Uterus (tissue), 4 donors: Measurements from ENCODE around the gene HES4. TPM values are rescaled to one million over a fixed set of nuclear protein-coding genes. Genes with fewer than 3 reads are reported as not detected.
"Not testable (repeated sequence)": the region's sequence is repeated elsewhere in the genome, so short reads cannot be mapped to it uniquely, and the experiment has no call there.

ENCODE experiments used
- DNase-seq, 2 donors: peaks; one replicate each; pipeline ENCODE4 v3.0.0-alpha.2; 2019 to 2020
- H3K27ac ChIP-seq, 2 donors: fragments of 200-600 bp; sonication (generic); 1 replicate in 1 of 2; 2 replicates in 1 of 2; pipeline ENCODE4 v1.5.1; 2016 to 2018
- H3K27me3 ChIP-seq, 2 donors: fragments of 200-600 bp; sonication (generic); one replicate each; pipeline ENCODE4 v1.5.1; 2018 to 2019; ENCODE audit warnings: control low read depth in 1 of 2
- H3K36me3 ChIP-seq, 2 donors: fragments of 200-600 bp; sonication (generic); one replicate each; pipeline ENCODE4 v1.5.1; 2019; ENCODE audit warnings: control low read depth in 1 of 2
- H3K4me1 ChIP-seq, 2 donors: fragments of 200-600 bp; sonication (generic); one replicate each; pipeline ENCODE4 v1.5.1; 2018 to 2019; ENCODE audit warnings: control low read depth in 1 of 2
- H3K4me3 ChIP-seq, 2 donors: fragments of 200-600 bp; sonication (generic); 1 replicate in 1 of 2; 2 replicates in 1 of 2; pipeline ENCODE4 v1.5.1; 2018 to 2019; ENCODE audit warnings: mild to moderate bottlenecking in 1 of 2
- H3K9me3 ChIP-seq, 2 donors: fragments of 200-600 bp; sonication (generic); one replicate each; pipeline ENCODE4 v1.5.1; 2019; ENCODE audit warnings: control low read depth in 1 of 2
- CTCF ChIP-seq, 4 experiments: fragments of 200-600 bp in 2 of 4; fragments of 450-650 bp in 2 of 4; sonication (generic) in 2 of 4; IDR thresholded peaks; one replicate each; pipeline ENCODE4 v1.5.1; 2016 to 2019; ENCODE audit warnings: antibody characterized with exemption in 4 of 4, mild to moderate bottlenecking in 2 of 4, moderate library complexity in 1 of 4
- POLR2A ChIP-seq, 2 donors: fragments of 450-650 bp; IDR thresholded peaks; one replicate each; pipeline ENCODE4 v1.6.1; 2016; ENCODE audit warnings: antibody characterized with exemption in 2 of 2, mild to moderate bottlenecking in 1 of 2, moderate library complexity in 1 of 2
- intact Hi-C: fragments of 100-400 bp; cut with DNase I; formaldehyde crosslinking; loops from one replicate; pipeline ENCODE4 v1.15.1; 2023; ENCODE audit warnings: low total_unique reads
- total RNA-seq, 4 donors: library from RNA; depleted of rRNA in 3 of 4; stranded (reverse); fragments of >200 nt in 3 of 4; gene quantifications; one replicate each; pipeline versions ENCODE4 v1.1.0 to v1.2.4, GENCODE V29; 2014 to 2023
- donor health status: DM: yes; HTN: yes; CAD: no.

HES4 gene
- total RNA-seq, 4 donors from 2014 or later: 19.6 to 41.0 (median 36.3) TPM

- intact Hi-C loops: loop anchor here (5.0 kb wide), 1 partner anchor 33 kb away; no protein-coding TSS in a partner anchor
- H3K27ac ChIP-seq: no peak overlapping the region
- no peak overlapping the region for H3K4me3 ChIP-seq
- TF ChIP-seq CTCF (IDR thresholded peaks at IDR 0.05) (no peak), POLR2A (IDR thresholded peaks at IDR 0.05) (no peak)
- H3K4me1 ChIP-seq: peaks cover 0 to 19% of the 10 kb centered on the region in 2 donors
- DNase-seq: no peak
- H3K9me3 ChIP-seq: no peaks in the 10 kb centered on the region
- H3K36me3 ChIP-seq: no peaks in the 10 kb centered on the region
- peaks cover 0 to 8% of the 10 kb centered on the region in 2 donors for H3K27me3 ChIP-seq
These were observed 34.0 kb upstream of the HES4 start for GRCh38 chr1:1033731-1034438.

- TF ChIP-seq CTCF (IDR thresholded peaks at IDR 0.05) (peak; percentile 55 to 85 (median 70)), POLR2A (IDR thresholded peaks at IDR 0.05) (no peak)
- Histone ChIP-seq H3K9me3 (no peaks in the 10 kb centered on the region), H3K36me3 (no peaks in the 10 kb centered on the region), H3K4me3 (peak overlapping the region; percentile 18 to 23), H3K27me3 (peaks cover 0 to 8% of the 10 kb centered on the region in 2 donors), H3K27ac (no peak overlapping the region), H3K4me1 (peaks cover 0 to 19% of the 10 kb centered on the region in 2 donors)
- DNase-seq: peak; percentile 68 to 69
- intact Hi-C loops: loop anchor here (5.0 kb wide), 1 partner anchor 34 kb away; no protein-coding TSS in a partner anchor
These were observed 33.2 kb upstream of the HES4 start for GRCh38 chr1:1033009-1033587.

GRCh38 chr1:1032424-1032823 lies 32.5 kb upstream of the HES4 start:
- Histone ChIP-seq H3K36me3 (no peaks in the 10 kb centered on the region), H3K4me3 (no peak overlapping the region), H3K9me3 (no peaks in the 10 kb centered on the region), H3K27me3 (peaks cover 0 to 8% of the 10 kb centered on the region in 2 donors), H3K27ac (no peak overlapping the region), H3K4me1 (peaks cover 0 to 19% of the 10 kb centered on the region in 2 donors)
- TF ChIP-seq POLR2A (IDR thresholded peaks at IDR 0.05) (no peak), CTCF (IDR thresholded peaks at IDR 0.05) (no peak)
- intact Hi-C loops: loop anchor here (5.0 kb wide), 1 partner anchor 35 kb away; no protein-coding TSS in a partner anchor
- no peak for DNase-seq

- Histone ChIP-seq H3K4me1 (peaks cover 0 to 19% of the 10 kb centered on the region in 2 donors), H3K27me3 (peaks cover 0 to 8% of the 10 kb centered on the region in 2 donors), H3K27ac (no peak overlapping the region), H3K4me3 (no peak overlapping the region), H3K36me3 (no peaks in the 10 kb centered on the region), H3K9me3 (no peaks in the 10 kb centered on the region)
- intact Hi-C loops: loop anchor here (5.0 kb wide), 1 partner anchor 36 kb away; no protein-coding TSS in a partner anchor
- no peak for TF ChIP-seq CTCF (IDR thresholded peaks at IDR 0.05)
- no peak for TF ChIP-seq POLR2A (IDR thresholded peaks at IDR 0.05)
- no peak for DNase-seq
These were observed 31.9 kb upstream of the HES4 start for GRCh38 chr1:1031659-1032235.

GRCh38 chr1:1030867-1031658 lies 31.2 kb upstream of the HES4 start:
- not testable (repeated sequence) for H3K27me3 ChIP-seq, DNase-seq, H3K27ac ChIP-seq, H3K4me3 ChIP-seq, H3K9me3 ChIP-seq, H3K36me3 ChIP-seq
- peaks cover 0 to 19% of the 10 kb centered on the region in 2 donors for H3K4me1 ChIP-seq
- intact Hi-C loops: loop anchor here (5.0 kb wide), 1 partner anchor 36 kb away; no protein-coding TSS in a partner anchor
